Endothelial cell of umbilical vein (primary cell): ENCODE results near the gene TJP1. TPM values are rescaled to one million over a fixed set of nuclear protein-coding genes. Genes with fewer than 3 reads are reported as not detected.

Experiments
- BruUV-seq: library from RNA; stranded (reverse); fragments of 400-500 nt; replicated peaks from 2 replicates; lab custom pipeline; 2021; lab: Mats Ljungman, UMichigan
- CTCF ChIA-PET: fragments of 300-600, 350-600 bp; sonication (Branson Sonifier 250); formaldehyde crosslinking; loops from one replicate; lab custom pipeline; 2021; ENCODE audit warnings: antibody characterized with exemption, inconsistent platforms; lab: Charles Lee
- POLR2A ChIA-PET: fragments of 300-600, 350-600 bp; sonication (Branson Sonifier 250); formaldehyde crosslinking; loops from one replicate; lab custom pipeline; 2021; ENCODE audit warnings: antibody characterized with exemption, inconsistent platforms; lab: Charles Lee
- DNase-seq: peaks from one replicate; pipeline ENCODE4 v3.0.0-alpha.2; 2011; ENCODE audit warnings: low read depth, low spot score
- FAIRE-seq: peaks from 2 replicates; lab custom pipeline; 2011; peaks lifted over from hg19 to GRCh38; lab: Jason Lieb, UNC
- H2AFZ ChIP-seq: 2 replicates; pipeline ENCODE4 v1.6.0; 2012; ENCODE audit warnings: low read depth, low read length, control low read depth, inconsistent platforms
- H3K27ac ChIP-seq: 2 replicates; pipeline ENCODE4 v1.5.1; 2011; ENCODE audit warnings: low read depth, mild to moderate bottlenecking, control low read depth, low read length, moderate library complexity; ENCODE audit not compliant: insufficient read depth
- H3K27me3 ChIP-seq, 2 experiments: 2 replicates each; pipeline versions ENCODE4 v1.6.0 to v1.6.1; 2011; ENCODE audit warnings: low read length in 2 of 2, mixed read lengths in 1 of 2; ENCODE audit not compliant: control insufficient read depth in 2 of 2, insufficient read depth in 2 of 2
- H3K36me3 ChIP-seq, 2 experiments: 2 replicates in 1 of 2; 3 replicates in 1 of 2; pipeline ENCODE4 v1.5.1; 2011; ENCODE audit warnings: low read length in 2 of 2, mild to moderate bottlenecking in 1 of 2, moderate library complexity in 1 of 2; ENCODE audit not compliant: control insufficient read depth in 2 of 2, insufficient read depth in 2 of 2; ENCODE audit errors: extremely low read depth in 1 of 2
- H3K4me1 ChIP-seq: 3 replicates; pipeline ENCODE4 v1.5.1; 2011; ENCODE audit warnings: mild to moderate bottlenecking, low read length; ENCODE audit not compliant: control insufficient read depth, insufficient read depth; ENCODE audit errors: extremely low read depth
- H3K4me2 ChIP-seq: 2 replicates; pipeline ENCODE4 v1.6.1; 2011; ENCODE audit warnings: low read length, control low read depth, mixed read lengths; ENCODE audit not compliant: insufficient read depth
- H3K4me3 ChIP-seq, 3 experiments: fragments of 200-600 bp in 1 of 3; sonication (generic), shearing (Covaris generic) in 1 of 3; replicated peaks in 1 of 3; 2 replicates each; pipeline ENCODE4 v1.5.1; 2011 to 2016; ENCODE audit warnings: control low read depth in 3 of 3, low read length in 3 of 3, mild to moderate bottlenecking in 2 of 3, inconsistent platforms in 1 of 3, low read depth in 1 of 3, moderate library complexity in 1 of 3; ENCODE audit not compliant: insufficient read depth in 1 of 3
- H3K79me2 ChIP-seq: 2 replicates; pipeline ENCODE4 v1.6.0; 2012; ENCODE audit warnings: low read length, inconsistent platforms; ENCODE audit not compliant: control insufficient read depth, insufficient read depth
- H3K9ac ChIP-seq: replicated peaks from 2 replicates; pipeline ENCODE3; 2011; ENCODE audit warnings: low read length, control low read depth; ENCODE audit not compliant: insufficient read depth; ENCODE audit errors: extremely low read depth
- H3K9me1 ChIP-seq: replicated peaks from 3 replicates; pipeline ENCODE4 v1.6.0; 2011; ENCODE audit warnings: mild to moderate bottlenecking, low read length; ENCODE audit not compliant: control insufficient read depth, insufficient read depth; ENCODE audit errors: extremely low read depth
- H3K9me3 ChIP-seq: replicated peaks from 2 replicates; pipeline ENCODE4 v1.5.1; 2012; ENCODE audit warnings: low read length, inconsistent platforms; ENCODE audit not compliant: control insufficient read depth, insufficient read depth
- H4K20me1 ChIP-seq: replicated peaks from 2 replicates; pipeline ENCODE3; 2011; ENCODE audit warnings: mild to moderate bottlenecking, low read length; ENCODE audit not compliant: control insufficient read depth, insufficient read depth; ENCODE audit errors: extremely low read depth
- EZH2 ChIP-seq: IDR thresholded peaks from 2 replicates; pipeline ENCODE4 v1.6.1; 2012; ENCODE audit warnings: borderline replicate concordance, low read depth, mild to moderate bottlenecking, moderate library complexity, low read length, inconsistent platforms; ENCODE audit not compliant: severe bottlenecking
- FOS ChIP-seq: IDR thresholded peaks from 2 replicates; pipeline ENCODE4 v1.6.1; 2011; ENCODE audit warnings: mild to moderate bottlenecking, low read length, moderate library complexity, borderline replicate concordance; ENCODE audit not compliant: insufficient read depth
- GATA2 ChIP-seq: IDR thresholded peaks from 2 replicates; pipeline ENCODE4 v1.7.0; 2011; ENCODE audit warnings: low read depth, mild to moderate bottlenecking, moderate library complexity, mixed read lengths, low read length; ENCODE audit not compliant: insufficient read length, insufficient read depth
- JUN ChIP-seq: IDR thresholded peaks from 2 replicates; pipeline ENCODE4 v1.6.1; 2011; ENCODE audit warnings: borderline replicate concordance, low read depth; ENCODE audit not compliant: insufficient read length, insufficient read depth
- MYC ChIP-seq: IDR thresholded peaks from one replicate; pipeline ENCODE4 v1.6.1; 2011; ENCODE audit warnings: mild to moderate bottlenecking, low read depth, low read length
- POLR2A ChIP-seq: IDR thresholded peaks from 2 replicates; pipeline ENCODE4 v1.6.1; 2012; ENCODE audit warnings: low read depth, mild to moderate bottlenecking, control low read depth, low read length
- POLR2AphosphoS5 ChIP-seq: IDR thresholded peaks from 2 replicates; pipeline ENCODE4 v1.6.1; 2012; ENCODE audit warnings: low read depth, mild to moderate bottlenecking, control low read depth, low read length, moderate library complexity; ENCODE audit not compliant: insufficient read depth
- dilution Hi-C: fragments of 300-500 bp; cut with MboI; formaldehyde crosslinking; loops from one replicate; pipeline ENCODE4 v1.15.0; 2019; ENCODE audit warnings: low sequenced_read_pairs; ENCODE audit not compliant: extremely low pct_ligation_motif_present
- intact Hi-C: fragments of 100-400 bp; cut with micrococcal nuclease; formaldehyde crosslinking; loops from one replicate; pipeline ENCODE4 v1.10.0; 2022
- polyA plus RNA-seq, 4 experiments: library from polyadenylated mRNA; depleted of rRNA in 3 of 4; stranded (reverse) in 3 of 4; unstranded in 1 of 4; fragments of >200 nt; gene quantifications; 2 replicates each; pipeline versions ENCODE4 v1.2.1 to v1.2.3, GENCODE V29; 2011 to 2012; ENCODE audit warnings: missing spikeins in 1 of 4
- total RNA-seq: library from RNA; stranded (reverse); gene quantifications from 2 replicates; pipeline ENCODE4 v1.2.3, GENCODE V29; 2021
- TF ChIP-seq, protein P1 (sequence below), 2 donors: IDR thresholded peaks; 1 replicate in 1 of 2; 2 replicates in 1 of 2; pipeline ENCODE4 v1.5.1; 2011; ENCODE audit warnings: low read length in 2 of 2, mild to moderate bottlenecking in 2 of 2, moderate library complexity in 2 of 2, control low read depth in 1 of 2, inconsistent platforms in 1 of 2, low read depth in 1 of 2; ENCODE audit not compliant: insufficient read depth in 1 of 2; ENCODE audit errors: extremely low read depth in 1 of 2
- TF ChIP-seq, protein P2 (sequence below): IDR thresholded peaks from 2 replicates; pipeline ENCODE4 v1.6.1; 2011; ENCODE audit not compliant: insufficient read depth, insufficient read length

Gene TJP1
- total and polyA plus RNA-seq, 2 donors (not counting 3 experiments of a cell fraction or from before 2014, with no cell fraction given) = 45.6 to 128 TPM

DNA sequence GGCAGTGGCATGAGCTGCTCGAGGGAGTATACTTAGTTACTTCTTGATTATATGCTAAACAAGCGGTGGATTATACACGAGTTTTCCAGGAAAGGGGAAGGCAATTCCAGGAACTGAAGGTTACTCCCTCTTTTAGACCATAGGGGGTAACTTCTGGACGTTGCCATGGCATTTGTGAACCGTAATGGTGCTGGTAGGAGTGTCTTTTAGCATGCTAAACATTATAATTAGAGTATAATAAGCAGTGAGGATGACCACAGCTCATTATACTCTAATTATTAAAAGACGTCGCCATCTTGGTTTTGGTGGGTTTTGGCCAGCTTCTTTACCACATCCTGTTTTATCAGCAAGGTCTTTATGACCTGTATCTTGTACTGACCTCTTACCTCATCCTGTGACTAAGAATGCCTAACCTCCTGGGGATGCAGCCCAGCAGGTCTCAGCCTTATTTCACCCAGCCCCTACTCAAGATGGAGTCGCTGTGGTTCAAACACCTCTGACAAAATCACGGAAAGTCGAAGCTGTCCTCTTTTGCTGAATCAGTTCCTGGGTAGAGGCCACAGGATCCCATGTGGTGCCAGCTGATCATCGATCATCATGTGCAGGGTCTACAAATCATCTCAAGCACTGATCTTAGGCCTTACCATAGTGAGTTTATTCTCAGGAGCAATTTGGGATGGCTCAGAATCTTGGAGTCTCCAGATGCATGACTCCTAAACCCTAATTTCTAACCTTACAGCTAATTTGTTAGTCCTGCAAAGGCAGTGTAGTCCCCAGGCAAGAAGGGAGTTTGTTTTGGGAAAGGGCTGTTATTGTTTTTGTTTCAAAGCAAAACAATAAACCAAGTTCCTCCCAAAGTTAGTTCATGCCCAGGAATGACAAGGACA, 149.1 kb downstream of the TJP1 start:
- dilution Hi-C loops = loop anchor here (10.0 kb wide), 1 partner anchor 152 kb away; the partner anchor contains the start of gene TJP1

More for the DNA sequence above, 149.1 kb downstream of the TJP1 start:
- H3K27me3 ChIP-seq = no peaks in the 10 kb centered on the region
- no peak overlapping the region for H2AFZ ChIP-seq
- TF ChIP-seq, protein P1, sequence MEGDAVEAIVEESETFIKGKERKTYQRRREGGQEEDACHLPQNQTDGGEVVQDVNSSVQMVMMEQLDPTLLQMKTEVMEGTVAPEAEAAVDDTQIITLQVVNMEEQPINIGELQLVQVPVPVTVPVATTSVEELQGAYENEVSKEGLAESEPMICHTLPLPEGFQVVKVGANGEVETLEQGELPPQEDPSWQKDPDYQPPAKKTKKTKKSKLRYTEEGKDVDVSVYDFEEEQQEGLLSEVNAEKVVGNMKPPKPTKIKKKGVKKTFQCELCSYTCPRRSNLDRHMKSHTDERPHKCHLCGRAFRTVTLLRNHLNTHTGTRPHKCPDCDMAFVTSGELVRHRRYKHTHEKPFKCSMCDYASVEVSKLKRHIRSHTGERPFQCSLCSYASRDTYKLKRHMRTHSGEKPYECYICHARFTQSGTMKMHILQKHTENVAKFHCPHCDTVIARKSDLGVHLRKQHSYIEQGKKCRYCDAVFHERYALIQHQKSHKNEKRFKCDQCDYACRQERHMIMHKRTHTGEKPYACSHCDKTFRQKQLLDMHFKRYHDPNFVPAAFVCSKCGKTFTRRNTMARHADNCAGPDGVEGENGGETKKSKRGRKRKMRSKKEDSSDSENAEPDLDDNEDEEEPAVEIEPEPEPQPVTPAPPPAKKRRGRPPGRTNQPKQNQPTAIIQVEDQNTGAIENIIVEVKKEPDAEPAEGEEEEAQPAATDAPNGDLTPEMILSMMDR (IDR thresholded peaks at IDR 0.05; ENCODE audit: extremely low read depth in 1 of 2, insufficient read depth in 1 of 2, low read depth in 1 of 2, low read length in 2 of 2) = no peak
- TF ChIP-seq FOS (no peak), EZH2 (no peak), JUN (no peak), POLR2AphosphoS5 (no peak), MYC (no peak), GATA2 (no peak), POLR2A (no peak)
- TF ChIP-seq, protein P2, sequence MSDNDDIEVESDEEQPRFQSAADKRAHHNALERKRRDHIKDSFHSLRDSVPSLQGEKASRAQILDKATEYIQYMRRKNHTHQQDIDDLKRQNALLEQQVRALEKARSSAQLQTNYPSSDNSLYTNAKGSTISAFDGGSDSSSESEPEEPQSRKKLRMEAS = no peak
- H3K9me1 ChIP-seq = no peaks in the 10 kb centered on the region
- no peaks in the 10 kb centered on the region for H4K20me1 ChIP-seq
- H3K9me3 ChIP-seq = no peaks in the 10 kb centered on the region
- DNase-seq (no peak), FAIRE-seq (no peak)
- POLR2A ChIA-PET = no interaction called here
- no peak overlapping the region for H3K4me3 ChIP-seq
- BruUV-seq = no TSS peak
- no peak overlapping the region for H3K9ac ChIP-seq
- intact Hi-C loops = loop anchor here (5.0 kb wide), 2 partner anchors 254 to 404 kb away; no protein-coding TSS in a partner anchor
- H3K27ac ChIP-seq = no peak overlapping the region
- no peaks in the 10 kb centered on the region for H3K79me2 ChIP-seq
- CTCF ChIA-PET = no interaction called here
- no peak overlapping the region for H3K4me2 ChIP-seq
- H3K4me1 ChIP-seq = peaks cover 13% of the 10 kb centered on the region
- no peaks in the 10 kb centered on the region for H3K36me3 ChIP-seq
